ENCODE measurements around the gene SH3PXD2A.

SH3PXD2A gene

GRCh38 chr10:103839872-103840739 lies 15.3 kb downstream of the SH3PXD2A start:
- H3K4me3 ChIP-seq (ENCODE audit: low read depth, low read length), result no peak overlapping the region
- TF ChIP-seq CTCF (IDR thresholded peaks at IDR 0.05; ENCODE audit: control insufficient read depth, extremely low read depth, insufficient read depth), result no peak
- DNase-seq (ENCODE audit: low read depth), result no peak

DNA sequence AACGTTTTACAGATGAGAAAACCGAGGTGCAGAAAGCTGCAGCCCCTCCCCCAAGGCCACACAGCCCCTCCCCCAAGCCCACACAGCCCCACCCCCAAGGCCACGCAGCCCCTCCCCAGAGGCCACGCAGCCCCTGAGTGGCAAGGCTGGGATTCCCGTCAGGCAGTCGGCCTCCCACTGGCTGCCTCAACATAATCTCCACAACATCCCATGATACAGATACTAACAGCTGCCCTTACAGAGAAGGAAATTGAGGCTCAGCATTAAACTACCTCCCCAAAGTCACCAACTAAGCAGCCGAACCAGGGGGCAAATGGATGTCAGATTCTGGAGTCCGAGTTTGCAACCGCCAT lies 15.9 kb downstream of the SH3PXD2A start:
- TF ChIP-seq CTCF (IDR thresholded peaks at IDR 0.05; ENCODE audit: control insufficient read depth, extremely low read depth, insufficient read depth), result no peak
- no peak for DNase-seq (ENCODE audit: low read depth)
- no peak overlapping the region for H3K4me3 ChIP-seq (ENCODE audit: low read depth, low read length)

GRCh38 chr10:103838862-103839518 lies 16.4 kb downstream of the SH3PXD2A start:
- DNase-seq (ENCODE audit: low read depth), result no peak
- TF ChIP-seq CTCF (IDR thresholded peaks at IDR 0.05; ENCODE audit: control insufficient read depth, extremely low read depth, insufficient read depth), result no peak
- no peak overlapping the region for H3K4me3 ChIP-seq (ENCODE audit: low read depth, low read length)

- TF ChIP-seq CTCF (IDR thresholded peaks at IDR 0.05; ENCODE audit: control insufficient read depth, extremely low read depth, insufficient read depth), result no peak
- no peak overlapping the region for H3K4me3 ChIP-seq (ENCODE audit: low read depth, low read length)
- DNase-seq (ENCODE audit: low read depth), result no peak
These were observed 17.3 kb downstream of the SH3PXD2A start for GRCh38 chr10:103838070-103838395.

DNA sequence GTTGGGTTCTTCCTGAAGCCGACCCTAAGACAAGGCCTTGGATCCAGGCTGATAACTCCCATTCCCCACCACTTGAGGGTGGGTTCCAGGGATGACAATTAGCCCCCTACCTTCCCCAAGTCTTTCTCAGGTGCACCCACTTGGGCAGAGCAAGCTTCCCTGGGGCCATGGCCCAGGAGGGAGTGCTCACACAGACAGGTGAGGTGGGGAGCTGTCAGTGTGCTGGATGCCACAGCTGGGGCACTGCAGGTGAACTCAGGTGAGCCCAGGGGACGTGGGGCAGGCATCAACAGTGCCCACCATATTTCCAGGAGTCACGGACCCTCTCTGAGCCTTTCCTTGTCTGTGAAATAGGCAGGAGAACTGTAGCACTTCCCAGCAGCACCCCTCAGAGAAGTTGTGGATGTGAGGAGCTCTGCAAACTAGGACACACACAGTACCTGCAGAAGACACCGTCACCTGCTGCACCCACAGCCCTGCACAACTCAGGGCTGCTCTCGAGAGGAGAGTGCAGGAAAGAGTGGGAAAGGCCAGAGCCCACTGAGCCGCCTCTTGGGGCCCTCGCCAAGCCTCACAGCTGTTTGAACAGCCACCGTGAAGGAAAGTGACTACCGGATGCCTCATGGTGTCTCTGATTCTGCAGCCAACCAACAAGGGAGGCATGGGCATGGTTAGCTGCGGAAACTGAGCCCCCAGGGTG lies 17.9 kb downstream of the SH3PXD2A start:
- no peak for TF ChIP-seq CTCF (IDR thresholded peaks at IDR 0.05; ENCODE audit: control insufficient read depth, extremely low read depth, insufficient read depth)
- H3K4me3 ChIP-seq (ENCODE audit: low read depth, low read length), result no peak overlapping the region
- no peak for DNase-seq (ENCODE audit: low read depth)

DNA sequence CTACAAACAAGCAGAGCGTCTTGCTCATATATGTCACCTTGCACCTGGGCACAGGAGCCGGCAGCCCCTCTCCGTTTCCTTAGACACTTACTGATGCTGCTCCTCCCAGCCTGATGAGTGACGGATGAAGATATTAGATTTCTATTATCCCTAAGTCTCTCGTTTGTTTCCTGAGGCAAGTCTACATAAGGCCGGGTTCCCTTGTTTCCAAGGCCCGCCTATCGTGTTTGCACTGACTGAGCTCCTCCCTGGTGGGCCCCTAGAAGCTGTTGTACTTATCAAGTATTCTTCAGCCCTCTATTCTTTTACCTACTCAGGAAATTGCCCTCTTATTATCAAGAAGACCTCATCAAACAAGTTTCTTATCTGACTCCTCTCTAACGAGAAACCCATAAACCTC lies 18.5 kb downstream of the SH3PXD2A start:
- TF ChIP-seq CTCF (IDR thresholded peaks at IDR 0.05; ENCODE audit: control insufficient read depth, extremely low read depth, insufficient read depth), result no peak
- DNase-seq (ENCODE audit: low read depth), result no peak

More for the DNA sequence above, 18.5 kb downstream of the SH3PXD2A start:
- H3K4me3 ChIP-seq (ENCODE audit: low read depth, low read length), result no peak overlapping the region

Data from LNCaP clone FGC (cell line).